Right cardiac atrium (tissue), 5 donors: ENCODE measurements around the gene SEC22A. TPM values are rescaled to one million over a fixed set of nuclear protein-coding genes. Genes with fewer than 3 reads are reported as not detected.
"Not testable (repeated sequence)": the region's sequence is repeated elsewhere in the genome, so short reads cannot be mapped to it uniquely, and the experiment has no call there.

ENCODE experiments used
- ATAC-seq, 2 donors: fragments of 200-7000 bp; cut with Tn5 transposase; one replicate each; pipeline versions ENCODE4 v1.8.0 to v1.9.1; 2020; ENCODE audit warnings: moderate library complexity in 2 of 2, mild to moderate bottlenecking in 1 of 2
- DNase-seq, 3 donors: peaks; one replicate each; pipeline ENCODE4 v3.0.0-alpha.2; 2020
- H3K27ac ChIP-seq: one replicate; pipeline ENCODE4 v1.5.1; 2013; ENCODE audit warnings: mild to moderate bottlenecking, low read length, control low read depth, moderate library complexity
- H3K27me3 ChIP-seq: one replicate; pipeline ENCODE4 v1.6.1; 2013; ENCODE audit not compliant: control insufficient read depth, insufficient read depth
- H3K4me1 ChIP-seq: one replicate; pipeline ENCODE4 v1.6.1; 2013; ENCODE audit warnings: low read length; ENCODE audit not compliant: control insufficient read depth, insufficient read depth
- H3K4me3 ChIP-seq: one replicate; pipeline ENCODE4 v1.5.1; 2013; ENCODE audit warnings: low read length, control low read depth
- H3K9me3 ChIP-seq: one replicate; pipeline ENCODE4 v1.6.1; 2013; ENCODE audit warnings: low read length; ENCODE audit not compliant: control insufficient read depth
- WGBS: extraction: QIAGEN DNeasy Blood & Tissue Kit; methylation state at CpG from one replicate; pipeline ENCODE4 v1.1.7; 2013; 5-methylcytosine and 5-hydroxymethylcytosine counted together
- intact Hi-C, 4 donors: fragments of 100-400 bp; cut with DNase I; formaldehyde crosslinking; loops; one replicate each; pipeline versions ENCODE4 v1.11.0 to v1.14.0; 2022 to 2023
- polyA plus RNA-seq: library from polyadenylated mRNA; stranded (reverse); fragments of 200-250 nt; gene quantifications from one replicate; pipeline ENCODE4 v1.2.3, GENCODE V29; 2013
- total RNA-seq, 4 donors: library from RNA; stranded (reverse); fragmentation: NEBNext Ultra II Directional; extraction: Animal tissue kit (Norgen Biotek cat#: 25700); gene quantifications; one replicate each; pipeline ENCODE4 v1.2.1, GENCODE V29; 2021
- donor health status: healthy with polysubstance abuse.
- donor health status: DM: no; HTN: yes; CAD: no.
- donor health status: DM: no; HTN: no; CAD: no.
- donor health status: DM: no; HTN: yes; CAD: no; lungs with severe emphysema.
- donor health status: DM: yes; HTN: yes; CAD: no.

SEC22A gene
- total and polyA plus RNA-seq, 5 donors, result 7.0 to 16.7 (median 11.8) TPM

DNA sequence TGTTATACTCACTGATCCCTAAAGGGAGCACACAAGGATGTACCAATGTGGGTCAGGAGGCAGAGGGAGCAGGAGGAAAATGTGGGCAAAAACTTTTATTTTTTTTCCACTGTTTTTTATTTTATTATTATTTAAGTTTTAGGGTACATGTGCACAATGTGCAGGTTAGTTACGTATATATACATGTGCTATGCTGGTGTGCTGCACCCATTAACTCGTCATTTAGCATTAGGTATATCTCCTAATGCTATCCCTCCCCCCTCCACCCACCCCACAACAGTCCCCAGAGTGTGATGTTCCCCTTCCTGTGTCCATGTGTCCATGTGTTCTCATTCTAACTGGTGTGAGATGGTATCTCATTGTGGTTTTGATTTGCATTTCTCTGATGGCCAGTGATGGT is 37.4 kb downstream of the SEC22A start:
- H3K27me3 ChIP-seq, ATAC-seq, H3K27ac ChIP-seq, H3K4me1 ChIP-seq, DNase-seq, H3K4me3 ChIP-seq, H3K9me3 ChIP-seq, intact Hi-C loops: not testable (repeated sequence)
- 95% methylated on average over 2 of the region's 2 CpGs for WGBS

DNA sequence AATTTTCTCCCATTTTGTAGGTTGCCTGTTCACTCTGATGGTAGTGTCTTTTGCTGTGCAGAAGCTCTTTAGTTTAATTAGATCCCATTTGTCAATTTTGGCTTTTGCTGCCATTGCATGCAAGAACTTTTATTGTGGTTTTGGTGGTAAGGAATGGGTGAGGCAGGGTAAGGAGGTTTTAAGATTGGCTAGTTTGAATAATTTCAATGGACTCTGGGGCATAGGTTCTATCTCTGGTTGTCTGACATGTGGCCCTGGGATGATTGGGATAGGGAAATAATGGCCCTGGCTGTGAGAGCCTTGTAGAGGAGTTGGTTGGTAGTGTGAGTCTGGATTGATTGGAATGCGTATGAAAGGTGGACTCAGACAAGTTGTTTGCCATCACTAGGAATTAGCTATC is 38.0 kb downstream of the SEC22A start:
- WGBS, result 95% methylated on average over 1 of the region's 1 CpG
- Histone ChIP-seq H3K9me3 (no peaks in the 10 kb centered on the region), H3K4me3 (no peak overlapping the region), H3K27me3 (no peaks in the 10 kb centered on the region), H3K27ac (no peak overlapping the region), H3K4me1 (no peaks in the 10 kb centered on the region)
- intact Hi-C loops, result no loop called here
- no peak for ATAC-seq
- DNase-seq, result no peak

GRCh38 chr3:123244128-123244527 is 42.4 kb downstream of the SEC22A start:
- intact Hi-C loops, result no loop called here
- WGBS, result 80% methylated on average over 4 of the region's 4 CpGs
- H3K9me3 ChIP-seq, result no peaks in the 10 kb centered on the region
- no peak overlapping the region for H3K4me3 ChIP-seq
- DNase-seq (peak in 1 of 3 donors; percentile 51), ATAC-seq (no peak)
- H3K4me1 ChIP-seq, result no peaks in the 10 kb centered on the region
- no peak overlapping the region for H3K27ac ChIP-seq
- no peaks in the 10 kb centered on the region for H3K27me3 ChIP-seq

DNA sequence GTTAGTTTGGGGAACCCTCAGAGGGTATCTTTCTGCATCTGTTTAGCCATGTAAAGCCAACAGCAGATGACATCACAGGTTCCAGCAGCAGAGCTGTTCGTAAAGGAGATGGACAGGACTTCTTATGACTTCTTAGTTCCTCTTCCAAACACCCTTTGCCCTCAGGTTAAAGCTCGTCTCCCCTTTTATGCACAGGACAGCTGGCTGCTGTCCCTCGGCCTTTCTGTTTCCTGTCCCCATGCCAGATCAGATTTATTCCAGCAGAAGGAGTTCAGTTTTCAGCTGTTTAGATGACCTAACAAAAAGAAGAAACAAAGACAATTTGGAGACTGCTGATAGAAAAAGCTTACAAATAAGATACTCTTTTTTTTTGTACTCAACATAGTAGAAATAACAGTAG is 45.1 kb downstream of the SEC22A start:
- H3K9me3 ChIP-seq, result no peaks in the 10 kb centered on the region
- WGBS, result 14% methylated on average over 3 of the region's 3 CpGs
- intact Hi-C loops, result no loop called here
- peak in 1 of 2 donors; percentile 26 for ATAC-seq
- no peak for DNase-seq
- H3K4me1 ChIP-seq, result no peaks in the 10 kb centered on the region
- H3K27me3 ChIP-seq, result no peaks in the 10 kb centered on the region
- H3K27ac ChIP-seq, result no peak overlapping the region
- no peak overlapping the region for H3K4me3 ChIP-seq

DNA sequence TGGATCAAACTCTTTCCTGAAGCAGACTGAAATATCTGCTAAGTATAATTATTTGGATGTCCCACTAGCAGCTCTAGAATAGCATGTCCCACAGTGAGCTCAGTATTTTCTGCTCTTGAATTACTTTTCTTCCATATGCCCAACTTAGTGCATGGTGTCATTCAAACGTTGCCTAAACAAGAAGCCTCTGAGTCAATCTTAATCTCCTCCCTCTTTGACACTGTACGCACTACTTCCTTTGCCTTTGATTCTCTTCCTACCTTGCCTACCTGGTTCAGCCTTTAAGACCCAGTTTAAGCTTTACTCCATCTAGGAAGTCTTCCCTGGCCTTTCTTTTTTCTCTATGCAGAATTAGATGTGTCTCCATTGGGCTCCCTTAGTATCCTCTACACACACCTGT is 54.5 kb downstream of the SEC22A start:
- no peak for DNase-seq
- Histone ChIP-seq H3K9me3 (no peaks in the 10 kb centered on the region), H3K4me3 (no peak overlapping the region), H3K27me3 (no peaks in the 10 kb centered on the region), H3K4me1 (no peaks in the 10 kb centered on the region), H3K27ac (no peak overlapping the region)
- intact Hi-C loops, result loop anchor here in 3 of 4 donors (5.0 to 10.0 kb wide), 3 partner anchors 221 to 314 kb away; no protein-coding TSS in a partner anchor
- 66% methylated on average over 2 of the region's 2 CpGs for WGBS
- ATAC-seq, result no peak

DNA sequence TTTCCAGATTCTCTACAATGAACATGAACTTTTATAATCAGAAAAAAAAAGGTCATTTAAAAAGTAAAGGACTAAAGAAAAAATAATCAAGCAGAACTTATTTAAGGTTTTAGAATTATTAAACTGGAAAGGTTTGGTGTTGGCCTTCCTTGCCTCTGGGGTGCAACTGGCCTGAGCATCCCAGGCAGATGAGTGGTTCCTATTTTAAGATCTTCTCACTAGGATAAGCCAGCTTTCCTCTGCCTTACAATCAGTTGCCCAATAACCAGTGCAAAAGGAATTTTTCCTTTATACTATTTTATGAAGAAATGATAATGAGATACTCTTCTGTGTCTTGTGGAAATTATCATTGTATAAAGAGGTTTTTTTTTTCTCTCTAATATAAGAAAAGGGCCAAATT is 56.6 kb downstream of the SEC22A start:
- Histone ChIP-seq H3K27me3 (no peaks in the 10 kb centered on the region), H3K9me3 (no peaks in the 10 kb centered on the region), H3K4me1 (no peaks in the 10 kb centered on the region), H3K4me3 (no peak overlapping the region), H3K27ac (no peak overlapping the region)
- ATAC-seq (peak in 1 of 2 donors; percentile 65), DNase-seq (no peak)
- intact Hi-C loops, result loop anchor here in 3 of 4 donors (5.0 to 10.0 kb wide), 3 partner anchors 224 to 316 kb away; no protein-coding TSS in a partner anchor

DNA sequence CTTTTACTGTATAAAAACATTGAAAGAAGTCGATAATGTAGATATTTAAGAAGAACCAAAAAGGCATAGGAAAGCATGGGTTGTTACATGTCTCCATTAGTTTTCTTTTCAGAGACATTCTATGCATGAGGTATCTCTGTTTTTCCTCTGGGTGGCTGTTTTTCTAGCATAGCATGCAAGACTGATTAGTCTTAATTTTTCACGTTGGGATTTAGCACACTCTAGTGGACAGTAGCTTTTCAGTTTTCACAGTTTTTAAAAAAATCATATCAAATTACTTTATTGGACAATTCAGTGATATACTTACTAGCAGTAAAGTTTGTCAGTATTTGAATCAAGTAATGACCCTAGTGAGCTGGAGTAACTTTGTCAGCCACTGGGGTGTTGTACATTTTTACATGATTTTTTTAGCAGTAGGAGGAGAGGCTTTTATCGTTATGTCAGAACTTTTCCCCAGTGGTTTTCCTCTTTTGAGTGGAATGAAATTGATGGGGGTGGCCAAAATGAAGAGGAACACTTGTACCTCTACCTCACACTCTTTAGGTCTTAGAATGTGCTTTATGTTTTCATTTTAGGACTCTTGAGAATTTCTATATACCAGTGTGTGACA is 57.2 kb downstream of the SEC22A start:
- Histone ChIP-seq H3K4me3 (no peak overlapping the region), H3K4me1 (no peaks in the 10 kb centered on the region), H3K27ac (no peak overlapping the region), H3K27me3 (no peaks in the 10 kb centered on the region), H3K9me3 (no peaks in the 10 kb centered on the region)
- 38% methylated on average over 3 of the region's 3 CpGs for WGBS
- peak; percentile 63 to 75 for ATAC-seq
- no peak for DNase-seq
- intact Hi-C loops, result loop anchor here in 3 of 4 donors (5.0 to 10.0 kb wide), 3 partner anchors 224 to 317 kb away; no protein-coding TSS in a partner anchor

GRCh38 chr3:123261666-123262065 is 59.9 kb downstream of the SEC22A start:
- 80% methylated on average over 3 of the region's 3 CpGs for WGBS
- no peak overlapping the region for H3K27ac ChIP-seq
- H3K4me3 ChIP-seq, result no peak overlapping the region
- intact Hi-C loops, result loop anchor here in 1 of 4 donors (10.0 kb wide), 1 partner anchor 227 kb away; no protein-coding TSS in a partner anchor
- H3K27me3 ChIP-seq, result no peaks in the 10 kb centered on the region
- no peaks in the 10 kb centered on the region for H3K4me1 ChIP-seq
- H3K9me3 ChIP-seq, result no peaks in the 10 kb centered on the region
- DNase-seq, result no peak
- no peak for ATAC-seq

DNA sequence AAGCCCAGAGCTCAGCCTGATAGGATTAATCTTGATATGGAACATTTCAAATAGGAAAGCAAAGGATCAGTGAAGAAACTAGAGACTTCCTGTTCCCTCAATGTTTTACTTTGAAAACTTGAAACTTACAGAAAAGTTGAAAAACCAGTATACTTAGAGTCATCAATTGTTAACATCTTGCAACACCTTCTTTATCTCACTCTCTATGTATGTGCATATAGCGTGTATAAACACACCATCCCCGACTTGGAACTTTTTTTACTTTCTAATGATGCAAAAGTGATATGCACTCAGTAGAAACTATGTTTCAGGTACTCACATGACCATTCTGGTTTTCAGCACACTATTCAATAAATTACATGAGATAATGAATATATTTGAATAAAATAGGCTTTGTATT is 60.5 kb downstream of the SEC22A start:
- Histone ChIP-seq H3K9me3 (no peaks in the 10 kb centered on the region), H3K27me3 (no peaks in the 10 kb centered on the region), H3K4me3 (no peak overlapping the region), H3K4me1 (no peaks in the 10 kb centered on the region), H3K27ac (no peak overlapping the region)
- ATAC-seq (no peak), DNase-seq (no peak)
- WGBS, result 89% methylated on average over 2 of the region's 2 CpGs
- intact Hi-C loops, result loop anchor here in 1 of 4 donors (10.0 kb wide), 1 partner anchor 227 kb away; no protein-coding TSS in a partner anchor

DNA sequence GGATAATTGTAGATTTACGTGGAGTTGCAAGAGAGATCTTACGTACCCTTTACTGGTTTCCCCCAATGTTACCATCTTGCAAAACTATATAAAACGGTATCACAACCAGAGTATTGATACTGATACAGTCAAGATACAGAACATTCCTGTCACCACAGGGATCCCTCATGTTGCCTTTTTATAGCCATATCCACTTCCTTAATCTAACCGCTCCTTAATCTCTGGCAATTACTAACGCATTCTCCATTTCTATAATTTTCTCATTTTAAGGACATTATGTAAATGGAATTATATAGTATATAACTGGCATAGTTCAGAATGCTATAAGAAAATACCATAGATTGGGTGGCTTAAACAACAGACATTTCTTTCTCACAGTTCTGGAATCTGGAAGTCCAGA is 61.1 kb downstream of the SEC22A start:
- no peaks in the 10 kb centered on the region for H3K4me1 ChIP-seq
- no peaks in the 10 kb centered on the region for H3K27me3 ChIP-seq
- intact Hi-C loops, result loop anchor here in 1 of 4 donors (10.0 kb wide), 1 partner anchor 228 kb away; no protein-coding TSS in a partner anchor
- no peak for ATAC-seq
- 81% methylated on average over 5 of the region's 5 CpGs for WGBS
- DNase-seq, result no peak
- H3K4me3 ChIP-seq, result no peak overlapping the region
- no peak overlapping the region for H3K27ac ChIP-seq
- H3K9me3 ChIP-seq, result no peaks in the 10 kb centered on the region

DNA sequence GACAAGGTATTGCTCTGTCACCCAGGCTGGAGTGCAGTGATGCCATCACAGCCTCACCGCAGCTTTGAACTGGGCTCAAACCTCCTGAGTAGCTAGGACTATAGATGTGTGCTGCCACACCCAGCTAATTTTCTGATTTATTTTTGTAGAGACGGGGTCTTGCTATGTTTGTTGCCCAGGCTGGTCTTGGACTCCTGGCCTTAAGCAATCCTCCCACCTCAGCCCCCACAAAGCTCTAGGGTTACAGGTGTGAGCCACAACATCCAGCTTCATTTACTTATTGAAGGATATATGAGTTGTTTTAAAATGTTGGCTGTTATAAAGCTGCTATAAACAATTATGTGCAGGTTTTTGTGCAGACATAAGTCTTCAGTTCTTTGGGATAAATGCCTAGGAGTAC is 62.2 kb downstream of the SEC22A start:
- ATAC-seq (no peak), DNase-seq (no peak)
- Histone ChIP-seq H3K4me3 (no peak overlapping the region), H3K27ac (no peak overlapping the region), H3K27me3 (no peaks in the 10 kb centered on the region), H3K9me3 (no peaks in the 10 kb centered on the region), H3K4me1 (no peaks in the 10 kb centered on the region)
- intact Hi-C loops, result loop anchor here in 1 of 4 donors (10.0 kb wide), 1 partner anchor 229 kb away; no protein-coding TSS in a partner anchor
- 97% methylated on average over 2 of the region's 2 CpGs for WGBS
